Measurements from ENCODE around the gene IL1RAPL2.
"Not testable (repeated sequence)": the region's sequence is repeated elsewhere in the genome, so short reads cannot be mapped to it uniquely, and the experiment has no call there.

The IL1RAPL2 gene

DNA sequence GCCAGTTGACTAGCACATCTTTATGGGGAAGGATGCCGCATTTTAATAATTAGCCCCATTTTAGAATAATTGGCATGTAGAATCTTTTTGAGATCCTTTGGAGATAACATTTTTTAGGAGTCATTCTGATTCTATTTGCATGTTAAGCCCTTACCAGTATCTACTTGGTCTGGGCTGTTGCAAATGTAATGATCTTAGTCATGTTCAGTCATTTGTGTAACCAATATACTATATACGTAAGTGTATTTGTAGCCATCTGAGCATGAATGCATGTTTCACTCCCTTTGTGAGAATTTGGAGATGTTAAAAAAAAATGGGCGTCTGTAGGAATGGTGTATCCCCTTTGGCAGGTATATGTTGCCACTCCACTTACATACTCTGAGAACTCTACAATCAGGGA is 535.4 kb downstream of the IL1RAPL2 start:
- Histone ChIP-seq H3K4me3 (no peak overlapping the region), H3K27ac (no peak overlapping the region)
- TF ChIP-seq CTCF (IDR thresholded peaks at IDR 0.05): no peak
- no peak for DNase-seq (ENCODE audit: low spot score)

DNA sequence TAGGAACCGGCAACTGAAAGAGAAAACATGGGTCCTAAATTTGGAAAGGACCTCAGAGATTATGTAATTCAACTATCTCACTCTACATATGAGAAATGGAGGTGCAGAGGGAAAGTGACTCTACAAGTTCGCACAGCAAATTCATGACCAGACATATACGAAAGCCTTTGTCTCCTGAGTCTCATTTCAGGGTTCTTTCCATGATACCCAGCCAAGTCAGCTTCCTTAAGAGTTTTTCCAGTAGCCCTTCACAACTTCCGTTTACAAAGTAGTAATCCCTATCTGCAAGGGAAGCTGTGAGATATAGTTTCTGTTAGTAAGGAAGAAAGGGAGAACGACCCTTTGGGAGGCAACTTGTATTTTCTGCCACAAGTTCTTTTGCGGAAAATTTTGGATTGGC is 543.9 kb downstream of the IL1RAPL2 start:
- H3K4me3 ChIP-seq: no peak overlapping the region
- TF ChIP-seq CTCF (IDR thresholded peaks at IDR 0.05): no peak
- no peak overlapping the region for H3K27ac ChIP-seq
- no peak for DNase-seq (ENCODE audit: low spot score)

DNA sequence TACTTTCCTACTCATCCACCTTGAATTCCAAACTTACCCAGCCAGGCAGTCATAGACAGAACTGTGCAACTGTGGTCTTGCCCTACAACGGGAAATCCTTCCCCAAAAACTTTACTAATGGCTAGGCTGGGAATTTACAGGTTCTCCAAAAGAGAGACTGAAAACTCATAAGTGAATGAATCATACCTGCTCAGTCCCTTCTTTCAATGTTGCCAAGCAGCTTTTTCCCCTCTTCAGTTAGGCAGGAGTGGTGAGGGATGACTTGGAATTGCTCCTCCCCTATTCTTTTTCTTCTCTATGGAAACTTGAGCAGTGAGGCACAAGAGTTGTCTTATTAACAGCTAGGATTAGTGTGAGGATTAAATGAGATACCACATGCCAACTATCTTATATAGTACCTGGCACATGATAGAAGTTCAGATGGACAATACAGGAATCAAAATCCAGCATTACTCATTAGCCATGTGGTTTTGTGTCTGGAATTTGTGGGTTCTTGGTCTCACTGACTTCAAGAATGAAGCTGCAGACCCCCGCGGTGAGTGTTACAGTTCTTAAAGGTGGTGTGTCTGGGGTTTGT is 548.6 kb downstream of the IL1RAPL2 start:
- no peak overlapping the region for H3K27ac ChIP-seq
- TF ChIP-seq CTCF (IDR thresholded peaks at IDR 0.05): no peak
- no peak for DNase-seq (ENCODE audit: low spot score)
- no peak overlapping the region for H3K4me3 ChIP-seq

- DNase-seq (ENCODE audit: low spot score); H3K4me3 ChIP-seq; H3K27ac ChIP-seq: not testable (repeated sequence)
Observed at GRCh38 chrX:105115596-105116320, 549.8 kb downstream of the IL1RAPL2 start.

DNA sequence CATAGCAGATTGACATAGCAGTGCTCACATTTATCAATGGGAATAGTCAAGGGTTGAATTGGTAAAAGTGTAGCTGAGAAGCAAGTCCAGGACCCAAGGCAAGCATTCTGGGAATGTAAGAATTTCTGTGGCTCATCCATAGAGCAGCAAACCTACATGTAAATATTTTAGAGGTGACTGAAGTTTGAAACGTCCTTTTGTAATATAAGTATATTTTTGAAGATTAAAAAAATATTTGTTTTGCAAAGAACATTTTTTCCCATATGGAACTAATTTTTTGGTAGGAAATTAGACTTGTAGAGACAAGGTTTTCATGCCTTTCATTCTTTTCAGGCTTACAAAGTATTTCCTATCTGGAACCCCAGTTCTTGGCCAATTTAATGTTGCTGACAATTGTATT is 550.5 kb downstream of the IL1RAPL2 start:
- Histone ChIP-seq H3K4me3 (no peak overlapping the region), H3K27ac (no peak overlapping the region)
- TF ChIP-seq CTCF (IDR thresholded peaks at IDR 0.05): no peak
- DNase-seq (ENCODE audit: low spot score): no peak

DNA sequence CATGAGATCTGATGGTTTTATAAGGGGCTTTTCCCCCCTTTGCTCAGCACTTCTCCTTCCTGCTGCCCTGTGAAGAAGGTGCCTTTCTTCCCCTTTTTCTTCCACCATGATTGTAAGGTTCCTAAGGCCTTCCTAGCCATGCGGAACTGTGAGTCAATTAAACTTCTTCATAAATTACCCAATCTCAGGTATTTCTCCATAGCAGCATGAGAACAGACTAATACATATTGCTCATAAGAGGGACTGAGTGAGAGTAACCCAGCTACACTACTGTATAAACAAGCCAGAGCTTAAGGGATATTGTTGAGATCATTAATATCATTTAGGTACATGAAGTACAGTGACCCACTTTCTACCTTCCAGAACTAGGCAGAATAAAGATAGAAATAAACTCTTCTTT is 551.6 kb downstream of the IL1RAPL2 start:
- Histone ChIP-seq H3K27ac (no peak overlapping the region), H3K4me3 (no peak overlapping the region)
- no peak for TF ChIP-seq CTCF (IDR thresholded peaks at IDR 0.05)
- DNase-seq (ENCODE audit: low spot score): no peak

- no peak for DNase-seq (ENCODE audit: low spot score)
- no peak for TF ChIP-seq CTCF (IDR thresholded peaks at IDR 0.05)
Observed at GRCh38 chrX:105120463-105120862, 554.5 kb downstream of the IL1RAPL2 start.

More at GRCh38 chrX:105120463-105120862, 554.5 kb downstream of the IL1RAPL2 start:
- no peak overlapping the region for H3K27ac ChIP-seq
- H3K4me3 ChIP-seq: no peak overlapping the region

All from coronary artery (tissue), 2 donors.